Activated CD8-positive, alpha-beta memory T cell treated with anti-CD3 and anti-CD28 coated beads for 1 hour (primary cell): Measurements from ENCODE around the gene SYS1.
"Not testable (repeated sequence)": the region's sequence is repeated elsewhere in the genome, so short reads cannot be mapped to it uniquely, and the experiment has no call there.

Experiments used
- DNase-seq, 2 donors: peaks; one replicate each; pipeline ENCODE4 v3.0.0-alpha.2; 2020; ENCODE audit warnings: low read depth in 1 of 2; ENCODE audit errors: extremely low read depth in 1 of 2

SYS1 gene

DNA sequence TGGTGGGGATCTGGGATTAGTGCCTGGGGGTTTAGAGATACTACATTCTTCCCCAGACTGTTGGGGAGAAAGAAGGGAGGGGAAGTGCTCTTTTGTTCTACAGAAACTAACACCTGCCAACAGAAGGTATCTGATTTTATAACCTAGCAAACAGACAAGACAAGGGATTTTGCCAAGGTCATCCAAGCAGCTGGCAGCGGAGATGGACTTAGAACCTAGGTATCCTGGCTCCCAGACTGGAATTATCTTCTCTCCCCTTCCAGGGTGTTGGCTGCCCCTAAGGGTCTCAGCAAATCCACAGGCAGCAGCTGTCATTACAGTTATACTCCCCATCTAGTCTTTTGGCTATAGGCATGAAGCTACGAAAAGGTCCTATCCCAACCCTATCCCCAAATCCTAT, 23.2 kb upstream of the SYS1 start:
- DNase-seq = no peak

DNA sequence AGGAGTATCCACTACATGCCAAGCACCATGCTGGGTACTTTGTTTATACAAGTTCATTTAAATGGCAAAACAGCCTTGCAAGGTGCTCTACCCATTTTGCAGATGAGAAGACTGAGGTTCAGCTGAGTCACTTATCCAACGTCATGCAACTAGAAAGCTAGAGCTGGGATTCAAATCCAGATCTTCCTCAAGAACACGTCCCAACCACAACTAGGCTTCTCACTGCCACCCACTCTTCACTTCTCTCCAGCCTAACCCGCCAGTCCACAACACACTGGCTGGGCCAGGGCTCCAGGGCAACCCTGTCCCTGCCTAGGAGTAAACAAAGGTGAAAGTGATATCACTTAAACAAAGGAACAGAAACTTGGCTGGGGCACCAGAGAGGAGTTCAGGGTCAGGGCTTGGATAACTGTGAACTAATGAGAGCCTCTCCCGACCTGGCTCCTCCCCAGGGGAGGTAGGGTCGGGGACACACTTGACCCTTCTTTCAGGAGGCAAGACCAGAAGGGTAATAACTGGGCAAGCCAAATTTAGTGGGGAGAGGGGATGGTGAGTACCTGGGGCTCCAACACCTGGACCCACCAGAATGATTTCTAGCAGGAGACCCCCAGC, 22.6 kb upstream of the SYS1 start:
- no peak for DNase-seq

DNA sequence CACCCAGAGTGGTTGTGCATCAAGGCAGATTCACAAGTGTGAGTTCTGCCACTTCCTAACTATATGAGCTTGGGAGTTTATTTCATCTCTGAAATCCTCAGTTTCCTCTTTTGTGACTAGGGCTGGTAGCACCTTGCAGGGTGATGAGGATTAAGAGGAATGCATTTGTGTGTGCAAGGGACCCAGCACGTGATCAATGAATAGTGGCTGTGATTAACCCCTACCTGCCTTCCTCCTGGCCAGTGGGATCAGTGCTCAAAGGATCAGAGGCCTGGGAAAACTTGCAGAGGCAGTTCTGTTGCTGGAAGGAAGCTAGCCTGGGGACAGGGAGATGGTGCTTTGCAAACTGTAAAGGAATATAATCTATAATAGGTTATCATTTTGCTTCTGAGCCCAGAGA, 22.0 kb upstream of the SYS1 start:
- no peak for DNase-seq

DNA sequence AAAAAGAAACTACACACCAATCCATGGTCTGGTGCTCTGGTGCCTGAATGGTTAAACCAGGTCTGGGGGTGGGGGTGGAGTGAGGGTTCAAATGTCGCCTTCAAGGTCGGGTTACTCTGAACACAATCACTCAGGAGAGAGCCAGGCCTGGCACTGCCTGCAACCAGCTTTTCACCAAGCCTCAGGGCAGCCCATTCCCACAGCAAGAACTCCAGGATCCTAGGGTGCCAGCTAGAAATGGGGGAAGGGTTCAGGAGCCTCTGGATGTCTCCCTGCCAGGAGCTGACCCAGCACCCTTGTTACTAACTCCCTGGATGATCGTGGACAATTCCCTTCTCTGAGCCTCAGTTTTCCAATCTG, 21.4 kb upstream of the SYS1 start:
- no peak for DNase-seq

DNA sequence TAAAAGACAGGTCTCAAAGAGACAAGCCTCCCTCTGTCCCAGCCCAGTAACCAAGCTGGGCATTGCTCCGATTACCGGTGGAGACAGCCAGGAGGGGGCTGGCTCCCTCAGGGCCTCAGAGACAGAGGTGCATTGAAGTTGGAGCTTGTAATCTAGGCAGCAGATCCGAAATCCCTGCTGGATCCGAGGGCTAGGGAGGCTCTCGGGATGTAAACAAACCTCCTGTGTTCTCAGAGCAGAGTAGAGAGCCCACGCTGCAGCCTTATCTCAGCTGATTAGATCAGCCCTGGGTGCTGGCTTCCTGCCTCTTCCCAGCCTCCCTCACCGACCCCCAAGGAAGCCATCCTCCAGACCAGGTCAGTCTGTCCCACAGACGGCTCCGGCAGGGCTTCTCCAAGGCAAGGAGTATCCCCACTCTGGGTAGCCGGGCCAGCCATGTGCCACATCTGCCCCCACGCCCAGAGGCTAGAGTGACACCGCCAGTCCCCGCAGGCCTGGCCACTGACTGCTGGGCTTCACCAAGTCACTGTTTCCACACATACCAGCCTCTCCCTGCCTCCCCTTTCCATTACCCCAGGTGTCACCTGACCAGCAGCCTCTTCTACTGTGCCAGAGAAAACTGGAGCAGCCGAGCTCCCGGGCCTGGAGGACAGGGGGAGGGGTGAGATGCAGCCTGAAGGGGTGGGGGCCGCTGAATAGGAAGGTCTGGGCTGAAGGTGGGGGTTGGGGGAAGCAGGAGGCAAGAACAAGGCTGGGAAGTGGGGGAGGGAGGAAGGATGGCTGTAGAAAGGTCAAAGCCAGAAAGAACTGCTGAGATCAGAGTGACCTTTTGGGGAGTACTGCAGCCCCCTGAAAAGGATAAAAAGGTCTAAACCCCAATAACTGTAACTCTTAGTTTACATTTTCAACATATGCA, 20.8 kb upstream of the SYS1 start:
- no peak for DNase-seq

DNA sequence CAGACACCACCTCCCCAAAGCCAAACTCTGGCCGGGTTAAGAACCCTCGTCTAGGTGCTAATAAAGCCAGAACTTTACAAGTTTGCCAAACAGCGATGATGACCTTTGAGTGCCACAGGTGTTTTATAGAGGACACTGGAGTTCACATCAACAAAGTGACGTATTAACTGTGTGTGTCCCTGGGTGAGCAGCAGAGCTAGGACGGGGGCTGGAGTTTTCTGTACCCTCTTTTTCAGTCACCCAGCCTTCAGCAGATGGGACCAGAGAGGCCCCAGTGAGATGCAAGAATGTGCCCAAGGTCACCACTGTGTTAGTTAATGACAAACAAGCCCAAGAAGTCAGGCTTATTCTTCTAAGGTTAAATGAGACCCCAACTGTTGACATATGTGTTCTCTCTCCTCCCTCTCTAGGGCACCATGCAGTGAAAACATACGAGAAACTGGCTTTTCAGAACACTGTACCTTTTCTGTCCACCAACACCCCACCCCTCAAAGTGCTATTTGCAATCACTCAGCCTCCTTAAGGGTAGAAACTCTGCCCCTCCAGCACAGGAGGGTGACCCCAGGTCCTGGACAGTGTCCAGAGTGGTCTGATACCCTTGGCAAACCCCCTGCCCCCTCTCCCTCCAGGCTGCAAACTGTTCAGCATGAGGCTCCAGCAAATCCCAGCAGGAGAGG, 20.0 kb upstream of the SYS1 start:
- DNase-seq = no peak

DNA sequence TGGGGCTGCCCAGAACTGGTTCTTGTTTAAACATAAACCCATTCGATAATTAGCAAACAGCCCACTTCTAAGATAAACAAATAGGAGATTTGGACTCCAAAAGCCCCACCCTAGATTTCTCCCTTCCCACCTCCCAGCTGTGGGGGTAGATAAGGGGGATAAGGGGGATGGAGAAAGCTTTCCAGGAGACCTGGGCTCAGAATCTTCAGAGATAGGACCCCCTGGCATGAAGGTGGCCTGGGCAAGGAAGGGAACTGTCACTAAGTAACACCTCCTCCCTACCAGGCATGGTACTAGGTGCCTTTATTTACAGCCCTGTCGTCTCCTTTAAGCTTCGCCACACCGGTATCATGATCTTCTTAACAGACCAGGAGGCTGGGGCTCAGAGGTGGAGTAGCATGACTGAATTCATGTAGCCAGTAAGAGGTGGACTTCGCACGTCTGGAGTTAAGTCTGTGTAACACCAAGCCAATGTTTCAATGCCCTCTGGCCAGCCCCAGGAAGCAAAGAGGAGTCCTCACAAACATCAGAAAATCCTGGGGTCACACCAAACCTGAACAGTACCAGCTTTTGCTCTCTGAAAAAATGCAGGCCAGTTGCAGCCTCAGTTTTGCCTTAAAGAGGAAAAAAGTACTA, 19.3 kb upstream of the SYS1 start:
- DNase-seq = no peak

DNA sequence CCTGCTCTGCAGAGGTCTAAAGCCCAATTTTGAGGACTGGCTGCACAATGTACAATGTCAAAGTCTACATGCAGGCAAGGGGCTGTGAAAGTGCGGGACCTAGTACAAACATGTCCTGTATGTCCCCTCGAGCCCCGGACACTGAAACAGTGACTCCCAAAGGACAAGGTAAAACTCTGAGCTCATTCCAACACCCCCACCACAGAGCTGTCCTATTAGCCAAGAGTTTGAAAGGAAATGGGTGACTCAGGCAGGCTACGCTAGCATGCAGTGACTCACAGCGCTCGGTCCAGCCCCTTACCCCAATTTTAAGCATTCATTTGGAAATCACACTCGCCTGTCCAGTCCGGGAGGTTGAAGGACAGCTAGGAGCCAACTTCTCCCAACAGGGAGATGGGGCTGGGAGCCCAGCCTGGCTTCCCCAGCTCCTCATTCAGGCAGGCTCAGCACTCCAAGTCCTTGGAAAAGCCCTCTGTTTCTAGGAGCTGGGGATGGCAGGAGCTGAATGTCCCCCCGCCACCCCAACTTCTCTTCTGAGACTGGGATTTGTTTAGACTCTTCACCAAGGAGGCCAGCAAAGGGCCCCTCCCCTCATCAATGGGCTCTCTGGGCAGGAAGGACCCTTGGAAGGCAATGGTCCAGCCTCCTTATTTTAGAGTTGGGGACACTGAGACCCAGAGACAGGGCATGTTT, 18.6 kb upstream of the SYS1 start:
- DNase-seq = no peak

DNA sequence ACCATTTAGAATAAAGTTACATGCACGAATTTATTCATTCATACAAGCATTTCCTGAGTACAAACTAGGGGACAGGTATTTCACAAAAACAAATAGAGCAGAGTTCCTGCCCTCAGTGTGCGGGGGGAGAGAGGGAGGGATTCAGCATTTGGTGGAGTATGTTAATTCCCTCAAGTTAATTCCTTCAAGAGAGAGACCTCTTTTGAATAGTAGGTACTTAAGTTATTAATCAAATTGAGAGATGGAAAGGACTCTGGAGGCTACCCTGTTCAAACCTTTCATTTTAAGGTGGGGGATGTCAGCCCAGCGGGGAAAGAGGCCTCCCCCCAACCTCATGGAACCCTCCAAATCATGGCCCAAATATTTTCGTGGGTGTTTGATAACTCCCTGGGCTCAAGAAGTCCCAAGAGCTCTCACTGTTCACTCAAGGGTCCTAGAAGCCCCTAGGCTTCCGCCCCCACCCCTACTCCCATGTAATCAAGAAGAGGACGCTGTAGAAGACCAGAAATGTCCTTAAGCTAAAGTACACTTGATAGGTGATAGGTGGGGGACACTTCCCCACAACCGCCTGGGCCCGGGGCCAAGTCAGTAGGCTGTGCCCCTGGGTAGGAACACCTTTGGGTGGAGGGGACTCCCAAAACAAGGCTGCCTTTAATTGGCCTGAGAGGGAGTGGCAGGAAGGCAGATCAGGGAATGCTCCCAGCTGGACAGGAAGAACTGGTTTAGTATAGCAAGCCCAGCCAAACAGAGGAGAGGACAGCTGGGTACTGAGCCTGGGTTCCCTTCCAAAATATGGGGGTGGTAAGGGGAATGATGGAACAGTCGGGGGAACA, 17.6 kb upstream of the SYS1 start:
- DNase-seq = no peak

DNA sequence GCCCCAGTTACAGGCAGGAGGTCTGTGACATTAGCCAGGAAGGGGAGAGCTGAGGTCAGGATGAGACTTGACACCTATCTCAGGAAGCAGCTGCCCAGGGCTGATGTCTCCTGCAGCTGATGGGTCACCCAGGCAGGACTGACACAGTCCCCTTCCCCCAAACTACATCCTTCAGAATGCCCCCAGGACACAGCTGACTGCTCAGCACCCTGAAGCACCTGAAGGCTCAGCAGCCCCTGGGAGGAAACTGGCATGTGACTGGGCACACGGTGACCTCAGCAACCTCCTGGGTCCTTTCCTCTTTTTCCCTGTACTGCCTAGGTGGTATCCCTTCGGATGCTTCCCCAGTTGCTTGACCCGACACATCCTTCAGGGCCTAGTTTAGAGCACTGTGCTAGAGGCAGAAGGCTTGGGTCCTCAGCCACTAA, 16.7 kb upstream of the SYS1 start:
- no peak for DNase-seq

DNA sequence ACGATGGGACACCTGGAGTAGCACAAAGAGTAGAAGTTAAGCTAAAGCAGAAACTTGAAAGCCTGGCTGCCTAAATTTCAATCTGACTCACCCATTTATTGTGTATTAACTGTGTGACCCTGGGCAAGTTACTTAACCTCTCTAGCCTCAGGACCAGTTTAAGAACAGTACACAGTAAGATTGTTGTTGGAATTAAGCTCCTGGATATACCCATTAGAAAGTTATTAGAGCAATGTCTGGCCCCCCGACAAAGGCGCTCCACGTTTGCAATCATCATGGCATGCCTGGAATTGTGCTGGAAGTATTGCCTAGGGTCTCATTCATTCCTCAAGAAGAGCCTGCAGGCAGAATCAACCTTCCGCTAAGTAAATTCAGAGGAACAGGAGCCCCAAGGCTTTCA, 16.1 kb upstream of the SYS1 start:
- DNase-seq = no peak

DNA sequence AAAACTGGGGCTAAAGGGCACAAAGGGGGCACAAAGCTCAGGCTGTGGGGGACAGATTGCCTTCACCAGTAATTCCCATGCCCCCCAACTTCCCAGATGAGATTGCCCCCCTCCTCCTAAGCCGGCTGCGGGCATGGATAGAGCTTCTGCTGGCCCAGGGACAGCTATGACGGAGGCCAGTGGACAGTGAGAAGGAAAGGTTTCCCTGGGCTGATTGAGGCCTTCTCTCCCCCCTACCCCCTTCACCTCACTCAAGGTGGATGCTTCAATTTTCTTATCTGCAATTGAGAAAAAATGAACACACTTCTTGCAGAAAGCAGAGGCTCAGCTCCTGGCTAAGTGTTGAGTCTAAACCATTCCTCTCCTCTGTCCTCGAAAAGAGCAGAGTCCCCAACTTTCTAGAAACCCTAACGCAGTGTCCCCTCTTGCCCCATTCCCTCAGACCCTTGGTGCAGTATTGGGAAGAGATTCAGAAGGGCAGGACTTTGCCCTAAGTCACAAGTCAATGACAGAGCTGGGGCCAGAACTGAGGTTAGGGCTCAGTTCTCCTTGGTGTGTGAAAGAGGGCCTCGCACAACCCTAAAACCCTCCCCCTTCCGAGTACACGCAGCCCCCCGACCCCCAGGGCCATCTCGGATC, 15.5 kb upstream of the SYS1 start:
- no peak for DNase-seq

DNA sequence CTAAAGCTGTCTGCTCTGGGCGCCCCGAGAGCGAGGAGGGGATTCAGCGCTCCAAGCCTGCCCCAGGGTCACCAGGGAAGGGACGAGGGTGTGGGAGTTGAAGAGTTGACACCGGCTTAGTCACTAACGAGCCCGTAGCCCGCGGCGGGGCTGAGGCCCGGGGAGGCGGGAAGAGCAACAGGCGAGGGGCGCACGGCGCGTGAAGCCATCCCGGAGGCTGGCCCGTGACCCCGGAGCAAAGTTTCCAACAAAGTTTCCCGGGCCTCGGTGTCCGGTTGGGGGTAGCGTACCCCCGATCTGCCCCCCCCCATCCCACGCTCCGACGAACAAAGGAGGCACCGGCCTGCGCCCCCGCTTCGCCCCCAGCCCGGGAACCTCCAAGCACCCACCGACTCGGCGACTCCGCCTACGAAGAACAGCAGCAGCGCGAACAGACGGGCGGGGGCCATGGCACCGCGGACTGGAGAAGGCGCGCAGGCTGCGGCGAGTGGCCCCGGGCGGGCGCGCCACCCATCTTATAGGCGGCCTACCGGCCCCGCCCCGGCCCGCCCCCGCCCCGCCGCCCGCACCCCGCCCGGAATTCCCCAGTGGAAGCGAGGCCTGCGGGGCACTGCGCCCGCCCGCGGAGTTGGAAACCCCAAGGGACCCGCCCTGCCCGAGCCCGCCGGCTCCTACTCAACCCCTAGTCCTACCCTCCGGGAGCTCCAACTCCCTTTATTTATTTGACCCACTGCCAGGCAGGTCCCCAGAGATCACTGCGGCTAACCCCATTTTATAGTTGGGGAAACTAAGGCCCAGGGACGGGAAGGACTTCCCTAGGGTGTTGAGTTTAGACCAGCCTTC, 14.8 kb upstream of the SYS1 start, which contains the start of gene SDC4:
Gene SDC4, minus strand, starts transcription at position 489 of the 843 bp plus-strand sequence. Its CDS starts 40 bp downstream, at position 449.
- peak in 1 of 2 donors; percentile 49 for DNase-seq

DNA sequence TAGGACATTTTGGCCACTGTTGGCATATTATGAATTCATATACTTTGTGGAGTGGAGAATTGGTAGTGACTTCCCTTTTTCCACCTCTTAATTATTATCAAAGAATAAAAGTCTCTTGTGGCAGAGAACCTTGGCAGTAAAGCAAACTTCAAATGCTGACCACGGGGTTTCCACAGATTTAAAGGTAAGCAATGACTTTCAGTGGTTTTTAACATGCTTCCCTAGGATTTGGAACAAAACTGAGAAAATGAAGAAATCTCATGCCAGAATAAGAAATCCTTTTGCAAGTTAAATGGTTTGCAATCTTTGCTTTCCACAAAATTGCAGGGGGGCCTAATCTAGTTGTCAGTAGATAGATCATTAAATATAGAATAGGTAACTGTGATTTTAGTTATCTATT, 12.7 kb upstream of the SYS1 start:
- no peak for DNase-seq

DNA sequence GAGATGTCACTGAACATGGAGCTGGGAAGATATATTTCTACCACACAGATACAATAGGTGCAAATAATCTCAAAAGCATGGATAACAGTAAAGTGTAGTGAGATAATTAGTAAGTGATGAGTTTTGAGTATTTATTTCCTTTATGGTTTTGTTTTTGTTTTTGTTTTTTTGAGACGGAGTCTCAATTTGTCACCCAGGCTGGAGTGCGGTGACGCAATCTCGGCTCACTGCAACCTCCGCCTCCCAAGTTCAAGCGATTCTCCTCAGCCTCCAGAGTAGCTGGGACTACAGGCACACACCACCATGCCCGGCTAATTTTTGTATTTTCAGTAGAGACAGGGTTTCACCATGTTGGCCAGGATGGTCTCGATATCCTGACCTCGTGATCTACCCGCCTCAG, 12.2 kb upstream of the SYS1 start:
- DNase-seq = not testable (repeated sequence)

DNA sequence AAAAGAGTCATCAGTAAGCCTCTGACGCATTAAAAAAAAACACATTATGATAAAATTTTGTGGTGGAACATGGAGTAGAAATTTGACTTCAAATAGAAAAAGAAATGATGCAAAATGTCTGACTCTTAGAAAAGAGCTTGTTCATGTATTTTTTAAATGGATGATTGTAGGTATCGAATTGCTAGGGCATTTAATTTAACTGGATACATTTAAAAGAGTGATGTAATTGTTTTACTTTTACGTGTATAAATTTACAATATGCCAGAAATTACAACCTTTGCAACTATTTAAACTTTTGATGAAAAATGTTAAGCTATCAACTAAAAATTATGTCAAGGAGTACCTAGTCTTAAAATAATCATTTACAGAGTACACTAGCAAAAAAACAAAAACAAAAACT, 10.2 kb upstream of the SYS1 start:
- DNase-seq = no peak

DNA sequence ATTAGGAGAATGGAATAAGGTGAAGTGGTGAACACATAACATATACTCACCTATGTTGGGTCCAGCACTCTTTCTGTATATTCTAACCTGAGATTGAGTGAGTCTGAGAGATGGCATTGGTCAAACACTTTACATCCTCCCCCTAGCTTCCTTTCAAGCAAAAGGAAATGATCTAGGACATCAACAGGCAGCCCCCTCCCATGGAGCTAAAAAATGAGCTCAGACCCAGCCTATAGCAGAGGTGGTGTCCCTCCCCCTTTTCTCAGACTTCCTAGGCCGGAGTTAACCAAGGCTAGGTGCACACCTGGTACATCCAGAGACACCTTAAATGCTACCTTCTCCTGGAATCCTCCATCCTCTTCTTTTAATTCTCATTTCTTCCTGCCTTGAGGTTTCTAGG, 9.2 kb upstream of the SYS1 start:
- no peak for DNase-seq

DNA sequence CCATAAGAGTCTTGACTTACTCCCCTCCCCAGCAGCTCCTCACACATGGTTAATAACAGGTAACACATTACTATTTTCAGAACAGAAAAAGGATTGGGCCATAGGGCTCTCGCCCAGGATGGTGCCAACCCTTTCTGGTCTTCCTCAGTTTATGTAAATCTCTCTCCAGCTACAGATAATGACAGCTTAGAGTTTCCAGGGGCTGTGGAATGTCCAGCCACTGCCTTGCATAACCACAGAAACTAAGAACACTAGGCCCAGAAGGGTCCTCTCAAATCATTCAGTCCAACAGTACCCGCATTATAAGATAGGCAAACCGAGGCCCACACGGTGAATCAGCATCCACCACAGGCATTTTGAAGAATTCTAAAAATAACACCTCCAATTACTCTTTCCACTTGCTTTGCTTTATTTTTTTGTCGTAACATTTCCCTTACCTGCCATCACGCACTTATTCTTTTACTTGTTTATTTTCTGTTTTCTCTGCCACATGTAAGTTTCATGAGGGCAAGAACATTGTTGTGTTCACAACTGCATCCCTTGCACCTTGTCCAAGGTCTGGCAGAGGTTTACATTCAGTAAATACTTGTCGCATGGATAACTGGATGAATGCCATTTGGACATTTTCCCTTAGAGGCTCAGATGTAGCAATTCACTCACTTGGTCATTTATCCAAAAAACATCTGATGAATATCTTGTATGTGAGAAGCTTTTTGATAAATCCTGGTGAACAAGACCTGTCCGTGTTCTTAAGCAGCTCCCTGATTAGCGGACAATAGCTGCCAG, 8.3 kb upstream of the SYS1 start:
- DNase-seq = no peak
